ENCODE results near the gene OLFM2.

OLFM2 gene

GRCh38 chr19:9906475-9907087 lies 29.7 kb downstream of the OLFM2 start:
- no peak for DNase-seq (ENCODE audit: low spot score)

- DNase-seq (ENCODE audit: low spot score) = no peak
Observed at GRCh38 chr19:9903336-9903735, 33.0 kb downstream of the OLFM2 start.

- DNase-seq (ENCODE audit: low spot score) = no peak
Observed at GRCh38 chr19:9901642-9902041, 34.7 kb downstream of the OLFM2 start.

GRCh38 chr19:9901020-9901419 lies 35.3 kb downstream of the OLFM2 start:
- no peak for DNase-seq (ENCODE audit: low spot score)

- DNase-seq (ENCODE audit: low spot score) = no peak
Observed at GRCh38 chr19:9891609-9892373, 44.5 kb downstream of the OLFM2 start.

- DNase-seq (ENCODE audit: low spot score) = no peak
Observed at GRCh38 chr19:9885077-9885552, 51.2 kb downstream of the OLFM2 start.

GRCh38 chr19:9883764-9884163 lies 52.6 kb downstream of the OLFM2 start:
- no peak for DNase-seq (ENCODE audit: low spot score)

GRCh38 chr19:9883231-9883758 lies 53.0 kb downstream of the OLFM2 start:
- no peak for DNase-seq (ENCODE audit: low spot score)

GRCh38 chr19:9881720-9882119 lies 54.6 kb downstream of the OLFM2 start:
- DNase-seq (ENCODE audit: low spot score) = no peak

GRCh38 chr19:9878511-9879196 lies 57.7 kb downstream of the OLFM2 start:
- no peak for DNase-seq (ENCODE audit: low spot score)

- no peak for DNase-seq (ENCODE audit: low spot score)
Observed at GRCh38 chr19:9877780-9878510, 58.4 kb downstream of the OLFM2 start.

GRCh38 chr19:9875796-9876195 lies 60.5 kb downstream of the OLFM2 start:
- DNase-seq (ENCODE audit: low spot score) = no peak

- no peak for DNase-seq (ENCODE audit: low spot score)
Observed at GRCh38 chr19:9875031-9875627, 61.2 kb downstream of the OLFM2 start.

GRCh38 chr19:9872618-9873242 lies 63.6 kb downstream of the OLFM2 start:
- DNase-seq (ENCODE audit: low spot score) = no peak

- no peak for DNase-seq (ENCODE audit: low spot score)
Observed at GRCh38 chr19:9871626-9872338, 64.5 kb downstream of the OLFM2 start.

GRCh38 chr19:9868983-9869617 lies 67.2 kb downstream of the OLFM2 start:
- DNase-seq (ENCODE audit: low spot score) = no peak

- DNase-seq (ENCODE audit: low spot score) = peak; percentile 42
Observed at GRCh38 chr19:9865732-9866501, 70.4 kb downstream of the OLFM2 start.

- DNase-seq (ENCODE audit: low spot score) = no peak
Observed at GRCh38 chr19:9863759-9864158, 72.6 kb downstream of the OLFM2 start.

- DNase-seq (ENCODE audit: low spot score) = no peak
Observed at GRCh38 chr19:9862938-9863337, 73.4 kb downstream of the OLFM2 start.

All from NAMALWA (cell line).